Neural cell (in vitro differentiated cells): ENCODE results near the gene FITM2. TPM values are rescaled to one million over a fixed set of nuclear protein-coding genes. Genes with fewer than 3 reads are reported as not detected.

ENCODE experiments used
- H2AFZ ChIP-seq: fragments of 200-600, 300-800 bp; sonication (generic), shearing (Covaris generic); 2 replicates; pipeline ENCODE4 v1.6.0; 2014; ENCODE audit warnings: low read depth, mild to moderate bottlenecking, antibody characterized with exemption, low read length, moderate library complexity
- H3F3A ChIP-seq: fragments of 200-600 bp; shearing (Covaris generic); 2 replicates; pipeline ENCODE4 v1.6.1; 2016; ENCODE audit warnings: mild to moderate bottlenecking, moderate library complexity, mixed read lengths, antibody characterized with exemption, low read length; ENCODE audit not compliant: insufficient read depth, poor library complexity, severe bottlenecking
- H3K27ac ChIP-seq: fragments of 200-600, 300-800 bp; sonication (generic), shearing (Covaris generic); 2 replicates; pipeline ENCODE4 v1.5.1; 2014; ENCODE audit warnings: mild to moderate bottlenecking, low read length, moderate library complexity
- H3K27me3 ChIP-seq: fragments of 300-800, 200-600 bp; sonication (generic), shearing (Covaris generic); 2 replicates; pipeline ENCODE4 v1.6.0; 2014; ENCODE audit warnings: mild to moderate bottlenecking, low read depth, low read length, moderate library complexity; ENCODE audit not compliant: insufficient read depth
- H3K36me3 ChIP-seq: fragments of 300-800, 200-600 bp; sonication (generic), shearing (Covaris generic); 2 replicates; pipeline ENCODE4 v1.5.1; 2014; ENCODE audit warnings: mild to moderate bottlenecking, antibody characterized with exemption, low read length, moderate library complexity; ENCODE audit not compliant: insufficient read depth
- H3K4me2 ChIP-seq: fragments of 300-800, 200-600 bp; sonication (generic), shearing (Covaris generic); 2 replicates; pipeline ENCODE4 v1.6.0; 2014; ENCODE audit warnings: mild to moderate bottlenecking, low read length
- H3K4me3 ChIP-seq: fragments of 300-800, 200-600 bp; sonication (generic), shearing (Covaris generic); 2 replicates; pipeline ENCODE4 v1.5.1; 2014; ENCODE audit warnings: mild to moderate bottlenecking, low read length, moderate library complexity
- H3K79me2 ChIP-seq: fragments of 200-600 bp; shearing (Covaris generic); replicated peaks from 2 replicates; pipeline ENCODE4 v1.6.0; 2014; ENCODE audit warnings: mild to moderate bottlenecking, low read length, moderate library complexity; ENCODE audit not compliant: insufficient read depth
- H3K9ac ChIP-seq: fragments of 300-800, 200-600 bp; sonication (generic), shearing (Covaris generic); 2 replicates; pipeline ENCODE4 v1.6.1; 2016; ENCODE audit warnings: mild to moderate bottlenecking, low read length, mixed read lengths
- H3K9me2 ChIP-seq: fragments of 200-600 bp; shearing (Covaris generic); 2 replicates; pipeline ENCODE4 v1.6.1; 2016; ENCODE audit warnings: mild to moderate bottlenecking, low read length, mixed read lengths; ENCODE audit not compliant: insufficient read depth
- H3K9me3 ChIP-seq: fragments of 200-600, 300-800 bp; sonication (generic), shearing (Covaris generic); 2 replicates; pipeline ENCODE4 v1.6.1; 2016; ENCODE audit warnings: mild to moderate bottlenecking, mixed run types, low read length, moderate library complexity, mixed read lengths
- H4K20me1 ChIP-seq: fragments of 200-600 bp; shearing (Covaris generic); 2 replicates; pipeline ENCODE4 v1.6.1; 2016; ENCODE audit warnings: mild to moderate bottlenecking, mixed run types; ENCODE audit not compliant: insufficient read depth
- CTCF ChIP-seq: fragments of 450-650 bp; IDR thresholded peaks from 2 replicates; pipeline ENCODE4 v1.5.1; 2014; ENCODE audit warnings: antibody characterized with exemption, mild to moderate bottlenecking, moderate library complexity; ENCODE audit not compliant: poor library complexity, severe bottlenecking
- EP300 ChIP-seq: fragments of 450-650 bp; conservative IDR thresholded peaks from 2 replicates; pipeline ENCODE4 v1.6.1; 2014; ENCODE audit warnings: antibody characterized with exemption, mild to moderate bottlenecking, moderate library complexity; ENCODE audit not compliant: poor library complexity, severe bottlenecking
- EZH2 ChIP-seq: fragments of 200-600, 300-800 bp; shearing (Covaris generic), sonication (generic); IDR thresholded peaks from 2 replicates; pipeline ENCODE4 v1.6.1; 2014; ENCODE audit warnings: antibody characterized with exemption, low read length, borderline replicate concordance, mild to moderate bottlenecking; ENCODE audit not compliant: insufficient read depth, poor library complexity, severe bottlenecking
- MXI1 ChIP-seq: fragments of 450-650 bp; conservative IDR thresholded peaks from 2 replicates; pipeline ENCODE4 v1.6.1; 2014; ENCODE audit warnings: antibody characterized with exemption, mild to moderate bottlenecking; ENCODE audit not compliant: poor library complexity, severe bottlenecking
- POLR2AphosphoS5 ChIP-seq: IDR thresholded peaks from 2 replicates; pipeline ENCODE4 v1.6.1; 2012
- RAD21 ChIP-seq: fragments of 450-650 bp; conservative IDR thresholded peaks from 2 replicates; pipeline ENCODE4 v1.6.1; 2014; ENCODE audit warnings: antibody characterized with exemption, mild to moderate bottlenecking, moderate library complexity
- REST ChIP-seq: IDR thresholded peaks from 2 replicates; pipeline ENCODE4 v1.6.1; 2012; ENCODE audit warnings: borderline replicate concordance
- SMC3 ChIP-seq: fragments of 450-650 bp; conservative IDR thresholded peaks from 2 replicates; pipeline ENCODE4 v1.6.1; 2014; ENCODE audit warnings: antibody characterized with exemption, mild to moderate bottlenecking, moderate library complexity; ENCODE audit not compliant: poor library complexity
- TAF1 ChIP-seq: IDR thresholded peaks from 2 replicates; pipeline ENCODE4 v1.6.1; 2012; ENCODE audit warnings: low read depth
- polyA plus RNA-seq: library from polyadenylated mRNA; depleted of rRNA; stranded (reverse); fragments of >200 nt; gene quantifications from 2 replicates; pipeline ENCODE4 v1.2.3, GENCODE V29; 2014

The FITM2 gene
- polyA plus RNA-seq, 1 donor from 2014 or later: 5.5 TPM

DNA sequence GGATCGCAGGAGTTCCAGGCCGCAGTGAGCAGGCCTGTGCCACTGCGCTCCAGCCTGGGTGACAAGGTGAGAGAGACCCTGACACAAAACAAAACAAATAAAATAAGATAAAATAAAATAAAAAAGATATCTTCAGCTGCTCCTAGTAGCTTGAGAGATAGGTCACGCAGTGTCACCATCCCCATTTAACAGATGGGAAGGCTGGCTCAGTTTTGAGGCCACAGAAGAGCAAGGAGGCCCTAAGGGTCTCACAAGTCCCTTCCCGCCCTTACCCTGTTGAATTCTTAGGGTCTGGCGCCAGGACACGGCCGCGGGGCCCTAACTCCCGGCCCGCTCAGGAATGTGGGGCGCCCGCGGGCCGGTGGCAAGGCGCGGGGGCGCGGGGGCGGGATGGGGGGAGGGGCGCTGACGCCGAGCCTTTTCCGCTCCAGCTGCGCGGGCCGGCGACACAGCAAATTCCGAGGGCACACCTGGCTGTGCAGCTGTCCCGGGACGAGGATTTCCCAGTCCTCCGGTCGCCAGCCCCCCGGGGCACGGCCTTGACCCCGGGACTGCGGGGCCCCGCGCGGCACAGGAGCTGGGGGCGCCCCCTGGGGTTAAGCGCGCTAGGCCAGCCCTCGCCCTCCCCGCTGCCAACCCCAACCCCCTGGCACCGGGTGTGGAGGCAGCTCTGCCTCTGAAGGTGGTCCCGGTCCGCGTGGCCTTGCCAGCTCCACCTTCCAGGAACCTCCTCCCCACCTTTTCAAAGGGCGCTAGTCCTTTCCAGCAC is 15.6 kb upstream of the FITM2 start:
- H3F3A ChIP-seq: no peaks in the 10 kb centered on the region
- H3K4me3 ChIP-seq: no peak overlapping the region
- no peaks in the 10 kb centered on the region for H4K20me1 ChIP-seq
- no peaks in the 10 kb centered on the region for H3K9me2 ChIP-seq
- no peak overlapping the region for H3K9ac ChIP-seq
- H3K79me2 ChIP-seq: no peaks in the 10 kb centered on the region
- no peaks in the 10 kb centered on the region for H3K9me3 ChIP-seq
- no peaks in the 10 kb centered on the region for H3K36me3 ChIP-seq
- no peak overlapping the region for H3K4me2 ChIP-seq
- no peak overlapping the region for H2AFZ ChIP-seq
- H3K27ac ChIP-seq: no peak overlapping the region
- no peaks in the 10 kb centered on the region for H3K27me3 ChIP-seq
- TF ChIP-seq RAD21: no peak
- no peak for TF ChIP-seq EP300
- no peak for TF ChIP-seq SMC3
- TF ChIP-seq TAF1: no peak
- no peak for TF ChIP-seq CTCF
- TF ChIP-seq REST: no peak
- no peak for TF ChIP-seq POLR2AphosphoS5
- TF ChIP-seq MXI1: no peak
- TF ChIP-seq EZH2: no peak

DNA sequence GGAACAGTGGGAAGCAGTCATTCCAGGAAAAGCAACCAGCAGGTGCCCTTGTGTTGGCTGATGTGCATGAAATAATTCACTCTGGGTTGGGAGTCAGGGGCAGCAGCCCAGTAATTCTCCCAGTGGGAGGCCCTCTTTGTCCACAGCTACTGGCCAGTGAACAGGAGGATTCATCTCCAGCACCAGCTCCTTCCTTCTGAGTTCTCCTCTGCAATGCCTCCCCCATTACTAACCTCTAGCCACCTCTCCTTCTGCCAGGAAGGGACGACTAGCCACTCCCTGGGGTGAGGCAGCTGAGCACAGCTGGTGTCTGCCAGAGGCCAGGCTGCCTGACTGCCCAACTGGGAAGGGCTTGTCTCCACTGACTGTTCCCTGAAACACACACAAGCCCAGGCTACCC is 13.3 kb upstream of the FITM2 start:
- Histone ChIP-seq H3K27me3 (no peaks in the 10 kb centered on the region), H3F3A (no peaks in the 10 kb centered on the region), H3K79me2 (no peaks in the 10 kb centered on the region), H2AFZ (no peak overlapping the region), H3K36me3 (no peaks in the 10 kb centered on the region), H4K20me1 (no peaks in the 10 kb centered on the region), H3K4me3 (no peak overlapping the region), H3K4me2 (no peak overlapping the region), H3K9me3 (no peaks in the 10 kb centered on the region), H3K27ac (no peak overlapping the region), H3K9me2 (no peaks in the 10 kb centered on the region), H3K9ac (no peak overlapping the region)
- TF ChIP-seq POLR2AphosphoS5 (no peak), CTCF (no peak), REST (no peak), SMC3 (no peak), MXI1 (no peak), TAF1 (no peak), EP300 (no peak), EZH2 (no peak), RAD21 (no peak)
